ENCODE data around the gene COL27A1. TPM values are rescaled to one million over a fixed set of nuclear protein-coding genes. Genes with fewer than 3 reads are reported as not detected.
A peak's percentile ranks its signal among the peaks of the same experiment; 100 is the strongest.

The COL27A1 gene
- polyA plus RNA-seq, 2 of the 4 experiments (the other 2 are of a cell fraction), result 6.9 to 20.6 TPM

GRCh38 chr9:114290561-114290986, 135.2 kb downstream of the COL27A1 start:
- Histone ChIP-seq H3K4me3 (no peak overlapping the region), H3K4me2 (no peak overlapping the region), H3K9me3 (peaks cover 9% of the 10 kb centered on the region; the same call in 2 of the 3 replicates), H3K27ac (peak overlapping the region; percentile 63 to 88), H3K4me1 (peaks cover 44% of the 10 kb centered on the region)
- FAIRE-seq, result no peak
- 53% methylated on average over 7 of the region's 7 CpGs for WGBS (ENCODE audit: missing lambda C conversion rate)
- POLR2A ChIA-PET, result interaction anchor here (1.2 kb wide), 1 partner anchor 134 kb away, joined by 5 read pairs; no protein-coding TSS in a partner anchor
- CTCF ChIA-PET, result interaction anchor here (0.8 to 10.0 kb wide), 74 partner anchors 9 to 842 kb away, joined by 3 to 216 read pairs (median 6); partner anchors contain the start of genes AMBP, COL27A1 and KIF12
- peak; percentile 12 to 26; a peak in 3 of 6 replicates for ATAC-seq
- TF ChIP-seq FOXS1 (CRISPR knock-in tag; IDR thresholded peaks at IDR 0.05) (no peak), MAZ (IDR thresholded peaks at IDR 0.05; ENCODE audit: borderline replicate concordance, low read depth, low read length) (no peak), HES2 (IDR thresholded peaks at IDR 0.05) (no peak), ZFP36 (IDR thresholded peaks at IDR 0.05; ENCODE audit: borderline replicate concordance, partially characterized antibody) (no peak), HDAC2 (IDR thresholded peaks at IDR 0.05) (no peak), SMC3 (IDR thresholded peaks at IDR 0.05) (no peak), CBX8 (IDR thresholded peaks at IDR 0.05) (no peak), MAFK (IDR thresholded peaks at IDR 0.05; ENCODE audit: partially characterized antibody) (no peak), ZSCAN20 (CRISPR knock-in tag; IDR thresholded peaks at IDR 0.05) (no peak)
- DNase-seq (ENCODE audit: low read depth in 1 of 2, low spot score in 1 of 2), result no peak

- ChIA-PET POLR2A (interaction anchor here (1.2 kb wide), 1 partner anchor 134 kb away, joined by 5 read pairs; no protein-coding TSS in a partner anchor), CTCF (interaction anchor here (0.6 to 10.0 kb wide), 85 partner anchors 9 to 843 kb away, joined by 3 to 216 read pairs (median 5); partner anchors contain the start of genes AMBP, COL27A1 and KIF12)
- H3K9me3 ChIP-seq, result peaks cover 9% of the 10 kb centered on the region; the same call in 2 of the 3 replicates
- 18% methylated on average over 12 of the region's 12 CpGs for WGBS (ENCODE audit: missing lambda C conversion rate)
- no peak overlapping the region for H3K4me3 ChIP-seq
- H3K4me2 ChIP-seq, result no peak overlapping the region
- peaks cover 39% of the 10 kb centered on the region for H3K4me1 ChIP-seq
- peak; percentile 32 to 69; a peak in 4 of 6 replicates for ATAC-seq
- TF ChIP-seq CTCF (IDR thresholded peaks at IDR 0.05) (peak; percentile 91), ELK1 (IDR thresholded peaks at IDR 0.05; ENCODE audit: low read depth, low read length) (no peak), MAX (IDR thresholded peaks at IDR 0.05) (peak; percentile 54), RAD21 (conservative IDR thresholded peaks at IDR 0.05 in 1 of 2, IDR thresholded peaks at IDR 0.05 in 1 of 2) (peak; percentile 94 to 96), SMC3 (IDR thresholded peaks at IDR 0.05) (peak; percentile 96)
- H3K27ac ChIP-seq, result peak overlapping the region; percentile 63 to 88
- DNase-seq (ENCODE audit: low read depth in 1 of 2, low spot score in 1 of 2), result peak; percentile 57 to 64
- no peak for FAIRE-seq
These were observed 135.7 kb downstream of the COL27A1 start for GRCh38 chr9:114291064-114291474.

GRCh38 chr9:114291886-114292590, 136.7 kb downstream of the COL27A1 start:
- no peak overlapping the region for H3K27ac ChIP-seq
- H3K4me3 ChIP-seq, result no peak overlapping the region
- 88% methylated on average over 11 of the region's 11 CpGs for WGBS (ENCODE audit: missing lambda C conversion rate)
- H3K9me3 ChIP-seq, result peaks cover 9% of the 10 kb centered on the region; the same call in 2 of the 3 replicates
- H3K4me2 ChIP-seq, result no peak overlapping the region
- DNase-seq (ENCODE audit: low read depth in 1 of 2, low spot score in 1 of 2) (no peak), FAIRE-seq (no peak), ATAC-seq (no peak)
- CTCF ChIA-PET, result interaction anchor here (0.9 to 10.0 kb wide), 37 partner anchors 11 to 844 kb away, joined by 3 to 216 read pairs (median 9); partner anchors contain the start of genes AMBP and COL27A1
- TF ChIP-seq ATOH8 (CRISPR knock-in tag; IDR thresholded peaks at IDR 0.05; ENCODE audit: low read depth), result no peak
- H3K4me1 ChIP-seq, result peaks cover 37% of the 10 kb centered on the region
- POLR2A ChIA-PET, result no interaction called here

Data from A549 (cell line).